ENCODE measurements around the gene EZH2. TPM values are rescaled to one million over a fixed set of nuclear protein-coding genes. Genes with fewer than 3 reads are reported as not detected.

EZH2 gene
- polyA plus RNA-seq, 1 of the 3 experiments (the other 2 are of a cell fraction): 30.6 TPM

- TF ChIP-seq SMC3 (IDR thresholded peaks at IDR 0.05; ENCODE audit: low read depth, low read length) (0 out of 2 replicates have a peak, but pooled peaks have one; percentile 15), EZH2phosphoT487 (IDR thresholded peaks at IDR 0.05; ENCODE audit: borderline replicate concordance, low read depth) (no peak), RXRA (IDR thresholded peaks at IDR 0.05; ENCODE audit: borderline replicate concordance, low read depth) (no peak; the same call in 1 of the 2 replicates), POLR2AphosphoS5 (IDR thresholded peaks at IDR 0.05; ENCODE audit: low read depth, low read length) (peak; percentile 70; the same call in 1 of the 2 replicates), MEF2A (IDR thresholded peaks at IDR 0.05; ENCODE audit: borderline replicate concordance, low read depth) (no peak), FOSL2 (IDR thresholded peaks at IDR 0.05; ENCODE audit: borderline replicate concordance, low read depth) (peak; percentile 97), GABPA (IDR thresholded peaks at IDR 0.05; ENCODE audit: low read depth) (no peak)
- TF ChIP-seq, protein P1, sequence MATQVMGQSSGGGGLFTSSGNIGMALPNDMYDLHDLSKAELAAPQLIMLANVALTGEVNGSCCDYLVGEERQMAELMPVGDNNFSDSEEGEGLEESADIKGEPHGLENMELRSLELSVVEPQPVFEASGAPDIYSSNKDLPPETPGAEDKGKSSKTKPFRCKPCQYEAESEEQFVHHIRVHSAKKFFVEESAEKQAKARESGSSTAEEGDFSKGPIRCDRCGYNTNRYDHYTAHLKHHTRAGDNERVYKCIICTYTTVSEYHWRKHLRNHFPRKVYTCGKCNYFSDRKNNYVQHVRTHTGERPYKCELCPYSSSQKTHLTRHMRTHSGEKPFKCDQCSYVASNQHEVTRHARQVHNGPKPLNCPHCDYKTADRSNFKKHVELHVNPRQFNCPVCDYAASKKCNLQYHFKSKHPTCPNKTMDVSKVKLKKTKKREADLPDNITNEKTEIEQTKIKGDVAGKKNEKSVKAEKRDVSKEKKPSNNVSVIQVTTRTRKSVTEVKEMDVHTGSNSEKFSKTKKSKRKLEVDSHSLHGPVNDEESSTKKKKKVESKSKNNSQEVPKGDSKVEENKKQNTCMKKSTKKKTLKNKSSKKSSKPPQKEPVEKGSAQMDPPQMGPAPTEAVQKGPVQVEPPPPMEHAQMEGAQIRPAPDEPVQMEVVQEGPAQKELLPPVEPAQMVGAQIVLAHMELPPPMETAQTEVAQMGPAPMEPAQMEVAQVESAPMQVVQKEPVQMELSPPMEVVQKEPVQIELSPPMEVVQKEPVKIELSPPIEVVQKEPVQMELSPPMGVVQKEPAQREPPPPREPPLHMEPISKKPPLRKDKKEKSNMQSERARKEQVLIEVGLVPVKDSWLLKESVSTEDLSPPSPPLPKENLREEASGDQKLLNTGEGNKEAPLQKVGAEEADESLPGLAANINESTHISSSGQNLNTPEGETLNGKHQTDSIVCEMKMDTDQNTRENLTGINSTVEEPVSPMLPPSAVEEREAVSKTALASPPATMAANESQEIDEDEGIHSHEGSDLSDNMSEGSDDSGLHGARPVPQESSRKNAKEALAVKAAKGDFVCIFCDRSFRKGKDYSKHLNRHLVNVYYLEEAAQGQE (IDR thresholded peaks at IDR 0.05; ENCODE audit: low read depth, low read length): no peak
These were observed 111.6 kb downstream of the EZH2 start (continued) for GRCh38 chr7:148772297-148773089.

- Histone ChIP-seq H3F3A (replicated peaks; ENCODE audit: insufficient read depth) (peaks cover 41% of the 10 kb centered on the region), H3K36me3 (replicated peaks in 1 of 2; ENCODE audit: control insufficient read depth in 1 of 2, insufficient read depth in 2 of 2, low read length in 1 of 2) (peaks cover 68 to 78% of the 10 kb centered on the region in 2 experiments), H3K27me3 (ENCODE audit: insufficient read depth) (no peaks in the 10 kb centered on the region), H3K79me2 (ENCODE audit: insufficient read depth) (peaks cover 17% of the 10 kb centered on the region), H3K27ac (ENCODE audit: low read depth in 2 of 2, low read length in 1 of 2) (no peak overlapping the region), H4K20me1 (ENCODE audit: insufficient read depth) (peaks cover 7% of the 10 kb centered on the region; the same call in 1 of the 2 replicates), H3K9ac (no peak overlapping the region), H3K4me2 (no peak overlapping the region), H3K9me3 (no peaks in the 10 kb centered on the region), H3K4me3 (ENCODE audit: low read depth in 2 of 2, low read length in 1 of 2) (no peak overlapping the region), H3K4me1 (ENCODE audit: control insufficient read depth in 1 of 2, insufficient read depth in 2 of 2, low read depth in 1 of 2, low read length in 1 of 2) (peaks cover 5 to 29% of the 10 kb centered on the region in 2 experiments; a peak in 3 of 4 replicates), H3K9me2 (no peaks in the 10 kb centered on the region; the same call in 1 of the 2 replicates), H2AFZ (ENCODE audit: low read depth) (no peak overlapping the region)
- TF ChIP-seq SIN3A (IDR thresholded peaks at IDR 0.05; ENCODE audit: borderline replicate concordance, low read depth, low read length) (no peak), SMC3 (IDR thresholded peaks at IDR 0.05; ENCODE audit: low read depth, low read length) (no peak), RFX5 (IDR thresholded peaks at IDR 0.05; ENCODE audit: low read length) (no peak), FOSL2 (IDR thresholded peaks at IDR 0.05; ENCODE audit: borderline replicate concordance, low read depth) (no peak), NRF1 (IDR thresholded peaks at IDR 0.05; ENCODE audit: low read depth, low read length) (no peak), RAD21 (IDR thresholded peaks at IDR 0.05; ENCODE audit: low read length) (no peak)
- ChIA-PET POLR2A (no interaction called here), CTCF (interaction anchor here (1.1 to 1.7 kb wide), 2 partner anchors 86 to 193 kb away, joined by 3 read pairs; no protein-coding TSS in a partner anchor)
- whole genome bisulfite sequencing (ENCODE audit: low lambda C conversion rate): 89% methylated on average over 6 of the region's 6 CpGs
- no peak for DNase-seq
These were observed 114.1 kb downstream of the EZH2 start for GRCh38 chr7:148770004-148770403.

All from SK-N-SH (cell line).